ENCODE data around the gene SOBP.

The SOBP gene

DNA sequence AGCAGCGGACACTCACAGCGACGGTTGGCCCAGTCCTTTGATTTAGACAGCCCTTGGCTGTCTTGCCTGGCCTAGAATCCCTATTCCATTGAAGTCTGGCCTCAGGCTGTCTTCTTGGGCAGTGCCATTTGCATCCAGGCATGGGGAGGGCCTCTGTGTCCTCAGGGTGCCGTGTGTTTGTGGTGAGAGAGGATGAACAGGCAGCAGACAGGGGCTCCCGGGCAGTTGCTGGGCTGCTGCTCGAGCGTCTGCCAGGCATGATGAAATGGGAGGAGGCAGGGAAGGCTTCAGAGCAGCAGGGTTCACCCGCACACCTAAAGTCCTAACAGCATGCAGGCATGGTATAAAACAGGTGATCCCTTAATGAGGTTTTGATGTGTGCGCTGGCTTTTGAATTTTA lies 126.9 kb downstream of the SOBP start:
- H3K36me3 ChIP-seq (replicated peaks; ENCODE audit: low read depth, low read length), result no peaks in the 10 kb centered on the region
- no peaks in the 10 kb centered on the region for H3K4me1 ChIP-seq (ENCODE audit: low read length)
- no peak overlapping the region for H2AFZ ChIP-seq (ENCODE audit: low read depth, low read length)
- H3K27ac ChIP-seq (ENCODE audit: low read length), result no peak overlapping the region
- no peak overlapping the region for H3K9ac ChIP-seq (ENCODE audit: low read length)
- no peak for TF ChIP-seq EZH2phosphoT487 (IDR thresholded peaks at IDR 0.05; ENCODE audit: low read depth)
- TF ChIP-seq, protein P1, sequence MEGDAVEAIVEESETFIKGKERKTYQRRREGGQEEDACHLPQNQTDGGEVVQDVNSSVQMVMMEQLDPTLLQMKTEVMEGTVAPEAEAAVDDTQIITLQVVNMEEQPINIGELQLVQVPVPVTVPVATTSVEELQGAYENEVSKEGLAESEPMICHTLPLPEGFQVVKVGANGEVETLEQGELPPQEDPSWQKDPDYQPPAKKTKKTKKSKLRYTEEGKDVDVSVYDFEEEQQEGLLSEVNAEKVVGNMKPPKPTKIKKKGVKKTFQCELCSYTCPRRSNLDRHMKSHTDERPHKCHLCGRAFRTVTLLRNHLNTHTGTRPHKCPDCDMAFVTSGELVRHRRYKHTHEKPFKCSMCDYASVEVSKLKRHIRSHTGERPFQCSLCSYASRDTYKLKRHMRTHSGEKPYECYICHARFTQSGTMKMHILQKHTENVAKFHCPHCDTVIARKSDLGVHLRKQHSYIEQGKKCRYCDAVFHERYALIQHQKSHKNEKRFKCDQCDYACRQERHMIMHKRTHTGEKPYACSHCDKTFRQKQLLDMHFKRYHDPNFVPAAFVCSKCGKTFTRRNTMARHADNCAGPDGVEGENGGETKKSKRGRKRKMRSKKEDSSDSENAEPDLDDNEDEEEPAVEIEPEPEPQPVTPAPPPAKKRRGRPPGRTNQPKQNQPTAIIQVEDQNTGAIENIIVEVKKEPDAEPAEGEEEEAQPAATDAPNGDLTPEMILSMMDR (IDR thresholded peaks at IDR 0.05; ENCODE audit: low read depth, low read length), result no peak
- no peaks in the 10 kb centered on the region for H4K20me1 ChIP-seq (ENCODE audit: insufficient read depth, low read length)
- no peaks in the 10 kb centered on the region for H3K79me2 ChIP-seq (ENCODE audit: low read length)
- H3K4me3 ChIP-seq (ENCODE audit: low read length), result no peak overlapping the region
- no peak overlapping the region for H3K4me2 ChIP-seq (ENCODE audit: low read length)
- no peaks in the 10 kb centered on the region for H3K27me3 ChIP-seq (ENCODE audit: low read depth, low read length)
- no peaks in the 10 kb centered on the region for H3K9me3 ChIP-seq (ENCODE audit: insufficient read depth, low read length)

DNA sequence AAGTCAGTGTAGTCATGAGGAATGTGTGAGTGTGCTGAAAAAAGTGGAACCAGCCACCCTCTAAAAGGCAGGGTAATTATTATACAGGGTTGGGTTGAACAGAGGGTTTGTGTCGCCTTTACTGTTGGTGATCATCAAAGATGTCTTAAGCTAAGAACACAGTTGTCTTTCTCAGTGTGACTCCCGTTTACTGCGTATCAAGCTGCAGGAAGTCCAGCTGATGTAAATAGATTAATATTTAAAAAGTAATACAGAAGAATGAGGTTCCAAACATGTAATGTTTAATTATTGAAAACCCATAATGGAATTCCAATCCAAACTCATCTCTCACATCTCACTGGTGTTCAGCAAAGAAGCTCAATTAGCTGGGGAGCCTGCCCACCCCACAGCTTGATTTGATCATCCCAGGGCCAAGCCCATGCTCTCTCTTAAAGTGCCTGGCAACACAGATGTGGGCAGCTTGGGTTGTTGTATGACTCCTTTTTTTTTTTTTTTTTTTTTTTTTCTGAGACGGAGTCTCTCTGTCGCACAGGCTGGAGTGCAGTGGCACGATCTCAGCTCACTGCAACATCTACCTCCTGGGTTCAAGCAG lies 127.5 kb downstream of the SOBP start:
- no peak overlapping the region for H3K9ac ChIP-seq (ENCODE audit: low read length)
- no peaks in the 10 kb centered on the region for H3K79me2 ChIP-seq (ENCODE audit: low read length)
- TF ChIP-seq EZH2phosphoT487 (IDR thresholded peaks at IDR 0.05; ENCODE audit: low read depth), result no peak
- TF ChIP-seq, protein P1 (IDR thresholded peaks at IDR 0.05; ENCODE audit: low read depth, low read length), result no peak
- H3K27me3 ChIP-seq (ENCODE audit: low read depth, low read length), result no peaks in the 10 kb centered on the region
- no peak overlapping the region for H3K4me3 ChIP-seq (ENCODE audit: low read length)
- H3K27ac ChIP-seq (ENCODE audit: low read length), result no peak overlapping the region
- H3K4me2 ChIP-seq (ENCODE audit: low read length), result no peak overlapping the region
- no peaks in the 10 kb centered on the region for H3K9me3 ChIP-seq (ENCODE audit: insufficient read depth, low read length)
- H4K20me1 ChIP-seq (ENCODE audit: insufficient read depth, low read length), result no peaks in the 10 kb centered on the region
- H3K36me3 ChIP-seq (replicated peaks; ENCODE audit: low read depth, low read length), result no peaks in the 10 kb centered on the region
- no peaks in the 10 kb centered on the region for H3K4me1 ChIP-seq (ENCODE audit: low read length)
- no peak overlapping the region for H2AFZ ChIP-seq (ENCODE audit: low read depth, low read length)

DNA sequence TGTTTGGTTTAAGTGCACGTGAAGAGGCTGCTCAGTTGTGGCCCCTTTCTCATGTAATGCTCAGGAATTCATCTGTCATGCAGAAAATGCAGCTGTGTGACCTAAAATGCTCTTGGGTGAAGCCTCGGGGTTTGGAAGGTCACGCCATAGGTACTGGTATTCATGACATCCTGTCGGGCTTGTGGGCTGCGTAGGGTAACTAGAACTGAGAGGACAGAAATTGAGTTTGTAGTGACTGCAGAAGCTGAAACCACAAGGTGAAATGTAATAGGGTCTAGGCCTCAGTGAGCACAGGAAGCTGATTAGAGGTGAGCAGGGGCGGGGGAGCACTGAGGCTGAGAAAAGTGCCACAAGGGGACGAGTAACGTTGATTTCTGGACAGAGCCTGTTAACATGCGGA lies 128.8 kb downstream of the SOBP start:
- no peaks in the 10 kb centered on the region for H3K27me3 ChIP-seq (ENCODE audit: low read depth, low read length)
- H3K9ac ChIP-seq (ENCODE audit: low read length), result no peak overlapping the region
- H3K4me3 ChIP-seq (ENCODE audit: low read length), result no peak overlapping the region
- H3K4me2 ChIP-seq (ENCODE audit: low read length), result no peak overlapping the region
- H3K79me2 ChIP-seq (ENCODE audit: low read length), result no peaks in the 10 kb centered on the region
- H3K9me3 ChIP-seq (ENCODE audit: insufficient read depth, low read length), result no peaks in the 10 kb centered on the region
- H3K27ac ChIP-seq (ENCODE audit: low read length), result no peak overlapping the region
- H3K36me3 ChIP-seq (replicated peaks; ENCODE audit: low read depth, low read length), result no peaks in the 10 kb centered on the region
- TF ChIP-seq, protein P1 (IDR thresholded peaks at IDR 0.05; ENCODE audit: low read depth, low read length), result no peak
- no peak for TF ChIP-seq EZH2phosphoT487 (IDR thresholded peaks at IDR 0.05; ENCODE audit: low read depth)
- H2AFZ ChIP-seq (ENCODE audit: low read depth, low read length), result no peak overlapping the region
- H3K4me1 ChIP-seq (ENCODE audit: low read length), result no peaks in the 10 kb centered on the region
- no peaks in the 10 kb centered on the region for H4K20me1 ChIP-seq (ENCODE audit: insufficient read depth, low read length)

DNA sequence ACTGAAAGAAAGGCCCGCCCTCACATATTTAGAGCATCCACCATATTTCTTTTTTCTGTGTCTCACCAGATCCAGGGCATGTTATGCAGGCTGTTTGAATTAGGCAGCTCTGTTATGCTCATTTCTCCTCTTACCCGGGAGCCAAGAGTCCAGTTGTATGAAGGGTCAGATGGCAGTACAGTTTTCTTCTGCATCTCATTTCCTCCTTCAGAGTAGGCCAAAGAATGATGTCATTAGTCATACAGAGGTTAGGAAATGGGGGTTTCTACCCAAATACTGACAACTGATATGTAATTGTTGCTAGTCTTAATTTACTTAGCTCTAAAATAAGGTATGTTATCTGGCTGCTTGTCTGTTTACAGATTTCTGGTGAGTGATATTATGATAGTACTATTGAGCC lies 130.8 kb downstream of the SOBP start:
- Histone ChIP-seq H3K36me3 (replicated peaks; ENCODE audit: low read depth, low read length) (no peaks in the 10 kb centered on the region), H3K4me3 (ENCODE audit: low read length) (no peak overlapping the region), H3K27me3 (ENCODE audit: low read depth, low read length) (no peaks in the 10 kb centered on the region), H3K4me1 (ENCODE audit: low read length) (no peaks in the 10 kb centered on the region), H2AFZ (ENCODE audit: low read depth, low read length) (no peak overlapping the region), H3K9me3 (ENCODE audit: insufficient read depth, low read length) (no peaks in the 10 kb centered on the region), H3K79me2 (ENCODE audit: low read length) (no peaks in the 10 kb centered on the region), H3K9ac (ENCODE audit: low read length) (no peak overlapping the region), H3K27ac (ENCODE audit: low read length) (no peak overlapping the region), H3K4me2 (ENCODE audit: low read length) (no peak overlapping the region), H4K20me1 (ENCODE audit: insufficient read depth, low read length) (no peaks in the 10 kb centered on the region)
- TF ChIP-seq, protein P1 (IDR thresholded peaks at IDR 0.05; ENCODE audit: low read depth, low read length), result no peak
- no peak for TF ChIP-seq EZH2phosphoT487 (IDR thresholded peaks at IDR 0.05; ENCODE audit: low read depth)
